MM.1S (cell line): Measurements from ENCODE around the gene ANXA7.
A peak's percentile ranks its signal among the peaks of the same experiment; 100 is the strongest.

Source experiments
- DNase-seq: peaks from one replicate; pipeline ENCODE4 v3.0.0-alpha.2; 2015
- H2AFZ ChIP-seq: fragments of 300-600 bp; sonication (generic); 2 replicates; pipeline ENCODE4 v1.6.0; 2016; ENCODE audit warnings: antibody characterized with exemption, low read length
- H3F3A ChIP-seq: fragments of 300-600 bp; sonication (generic); 2 replicates; pipeline ENCODE4 v1.6.1; 2016; ENCODE audit warnings: mild to moderate bottlenecking, antibody characterized with exemption, low read length, moderate library complexity, mixed read lengths; ENCODE audit not compliant: insufficient read depth
- H3K27ac ChIP-seq: fragments of 300-600 bp; sonication (generic); 2 replicates; pipeline ENCODE4 v1.5.1; 2016; ENCODE audit warnings: mild to moderate bottlenecking, low read length
- H3K27me3 ChIP-seq: fragments of 300-600 bp; sonication (generic); replicated peaks from 2 replicates; pipeline ENCODE4 v1.6.0; 2016; ENCODE audit warnings: low read length; ENCODE audit not compliant: insufficient read depth
- H3K36me3 ChIP-seq: fragments of 300-600 bp; sonication (generic); replicated peaks from 2 replicates; pipeline ENCODE4 v1.6.1; 2016; ENCODE audit warnings: mild to moderate bottlenecking, low read length, mixed read lengths; ENCODE audit not compliant: insufficient read depth
- H3K4me1 ChIP-seq: fragments of 300-600 bp; sonication (generic); 2 replicates; pipeline ENCODE4 v1.6.1; 2016; ENCODE audit warnings: low read length, mixed read lengths
- H3K4me2 ChIP-seq: fragments of 300-600 bp; sonication (generic); 2 replicates; pipeline ENCODE4 v1.6.0; 2016; ENCODE audit warnings: low read depth, low read length
- H3K4me3 ChIP-seq: fragments of 300-600 bp; sonication (generic); 2 replicates; pipeline ENCODE4 v1.5.1; 2016; ENCODE audit warnings: low read length, mixed read lengths
- H3K79me2 ChIP-seq: fragments of 300-600 bp; sonication (generic); 2 replicates; pipeline ENCODE4 v1.6.1; 2016; ENCODE audit warnings: mixed run types, low read length, mixed read lengths
- H3K9ac ChIP-seq: fragments of 300-600 bp; sonication (generic); 2 replicates; pipeline ENCODE4 v1.6.1; 2016; ENCODE audit warnings: low read length, mixed read lengths
- H3K9me2 ChIP-seq: fragments of 300-600 bp; sonication (generic); replicated peaks from 2 replicates; pipeline ENCODE4 v1.6.1; 2016; ENCODE audit warnings: mild to moderate bottlenecking, low read length, mixed read lengths; ENCODE audit not compliant: insufficient read depth
- H3K9me3 ChIP-seq: fragments of 300-600 bp; sonication (generic); replicated peaks from 2 replicates; pipeline ENCODE4 v1.6.1; 2016; ENCODE audit warnings: mild to moderate bottlenecking, low read length, mixed read lengths; ENCODE audit not compliant: insufficient read depth
- H4K20me1 ChIP-seq: fragments of 300-600 bp; sonication (generic); 2 replicates; pipeline ENCODE4 v1.6.1; 2016; ENCODE audit warnings: mild to moderate bottlenecking, low read length, moderate library complexity, mixed read lengths; ENCODE audit not compliant: insufficient read depth
- CTCF ChIP-seq: fragments of 300-600 bp; sonication (generic); IDR thresholded peaks from 2 replicates; pipeline ENCODE4 v1.5.1; 2016; ENCODE audit warnings: antibody characterized with exemption, low read length, mixed read lengths
- EZH2 ChIP-seq: fragments of 300-600 bp; sonication (generic); optimal IDR thresholded peaks from 2 replicates; pipeline ENCODE3; 2017; ENCODE audit warnings: low read depth, mild to moderate bottlenecking, antibody characterized with exemption, low read length, mixed read lengths
- EZH2phosphoT487 ChIP-seq: fragments of 300-600 bp; sonication (generic); IDR thresholded peaks from 2 replicates; pipeline ENCODE4 v1.6.1; 2018; ENCODE audit warnings: antibody characterized with exemption, low read length

The ANXA7 gene

GRCh38 chr10:73413528-73414229 is at the start of gene ANXA7:
ANXA7 (minus strand) TSS chr10:73414058; CDS start chr10:73400856, 13,202 bp downstream.
- Histone ChIP-seq H3K4me3 (peak within 1 kb of the TSS; percentile 94), H3K79me2 (peaks cover 51% of the 10 kb centered on the region), H3K27me3 (no peaks in the 10 kb centered on the region), H4K20me1 (no peaks in the 10 kb centered on the region; the same call in 1 of the 2 replicates), H3K4me1 (peaks cover 7% of the 10 kb centered on the region; the same call in 1 of the 2 replicates), H3F3A (peaks cover 14% of the 10 kb centered on the region), H3K27ac (peak within 1 kb of the TSS; percentile 95), H3K9me3 (no peaks in the 10 kb centered on the region), H3K9ac (peak within 1 kb of the TSS; percentile 98), H3K4me2 (peak within 1 kb of the TSS; percentile 91), H3K36me3 (no peaks in the 10 kb centered on the region), H3K9me2 (no peaks in the 10 kb centered on the region), H2AFZ (peak within 1 kb of the TSS; percentile 82)
- TF ChIP-seq CTCF (no peak), EZH2phosphoT487 (no peak), EZH2 (no peak)
- DNase-seq, result peak; percentile 93

GRCh38 chr10:73460897-73461296 is 47.0 kb upstream of the ANXA7 start:
- Histone ChIP-seq H3K27me3 (no peaks in the 10 kb centered on the region), H3F3A (no peaks in the 10 kb centered on the region)
- no peak for DNase-seq

GRCh38 chr10:73459683-73460314 is 45.9 kb upstream of the ANXA7 start:
- Histone ChIP-seq H3K79me2 (no peaks in the 10 kb centered on the region), H3K9me3 (no peaks in the 10 kb centered on the region), H3K36me3 (no peaks in the 10 kb centered on the region), H3K9me2 (no peaks in the 10 kb centered on the region), H2AFZ (no peak overlapping the region), H3K4me1 (no peaks in the 10 kb centered on the region), H3F3A (no peaks in the 10 kb centered on the region), H3K27me3 (no peaks in the 10 kb centered on the region), H3K27ac (no peak overlapping the region), H4K20me1 (no peaks in the 10 kb centered on the region), H3K9ac (no peak overlapping the region), H3K4me2 (no peak overlapping the region), H3K4me3 (no peak overlapping the region)
- TF ChIP-seq EZH2phosphoT487, result no peak
- TF ChIP-seq EZH2, result no peak
- TF ChIP-seq CTCF, result no peak
- no peak for DNase-seq

More at GRCh38 chr10:73460897-73461296, 47.0 kb upstream of the ANXA7 start:
- Histone ChIP-seq H3K4me2 (no peak overlapping the region), H3K9ac (no peak overlapping the region), H2AFZ (no peak overlapping the region), H3K9me3 (no peaks in the 10 kb centered on the region), H3K27ac (no peak overlapping the region), H3K36me3 (no peaks in the 10 kb centered on the region), H3K4me3 (no peak overlapping the region), H3K9me2 (no peaks in the 10 kb centered on the region), H4K20me1 (no peaks in the 10 kb centered on the region), H3K4me1 (no peaks in the 10 kb centered on the region), H3K79me2 (no peaks in the 10 kb centered on the region)
- no peak for TF ChIP-seq CTCF
- no peak for TF ChIP-seq EZH2
- no peak for TF ChIP-seq EZH2phosphoT487
